IMR-90 (cell line): ENCODE measurements around the gene CLIC5. TPM values are rescaled to one million over a fixed set of nuclear protein-coding genes. Genes with fewer than 3 reads are reported as not detected.

Experiments used
- ATAC-seq: fragments of 200-7000 bp; cut with Tn5 transposase; 2 replicates; pipeline ENCODE4 v1.9.1; 2020; ENCODE audit warnings: low read depth, mild to moderate bottlenecking, moderate library complexity
- BruUV-seq: library from RNA; stranded (reverse); fragments of 400-500 nt; replicated peaks from 2 replicates; lab custom pipeline; 2021; lab: Mats Ljungman, UMichigan
- CTCF ChIA-PET: fragments of 300-600 bp; formaldehyde crosslinking; extraction: SDS; loops from one replicate; lab custom pipeline; 2021; ENCODE audit warnings: antibody characterized with exemption; lab: Yijun Ruan, JAX
- POLR2A ChIA-PET: fragments of 300-600 bp; sonication (Branson Sonifier 250); formaldehyde crosslinking; loops from one replicate; lab custom pipeline; 2022; ENCODE audit warnings: antibody characterized with exemption; ENCODE audit not compliant: unreplicated experiment; lab: Charles Lee
- DNase-seq: peaks from one replicate; pipeline ENCODE4 v3.0.0; 2013
- H2AFZ ChIP-seq: replicated peaks from 2 replicates; pipeline ENCODE3; 2013; ENCODE audit warnings: low read length, mild to moderate bottlenecking; ENCODE audit not compliant: poor library complexity
- H2AK5ac ChIP-seq: 2 replicates; pipeline ENCODE4 v1.6.1; 2013; ENCODE audit warnings: low read depth, low read length, inconsistent platforms
- H2AK9ac ChIP-seq: replicated peaks from 2 replicates; pipeline ENCODE3; 2013; ENCODE audit warnings: mild to moderate bottlenecking, low read depth, low read length, moderate library complexity; ENCODE audit not compliant: poor library complexity
- H2BK120ac ChIP-seq: 2 replicates; pipeline ENCODE4 v1.6.1; 2013; ENCODE audit warnings: low read depth, low read length, inconsistent platforms
- H2BK15ac ChIP-seq: 3 replicates; pipeline ENCODE4 v1.6.1; 2013; ENCODE audit warnings: low read depth, low read length, inconsistent platforms
- H2BK20ac ChIP-seq: 2 replicates; pipeline ENCODE4 v1.6.1; 2013; ENCODE audit warnings: low read depth, mild to moderate bottlenecking, inconsistent platforms, low read length, moderate library complexity
- H2BK5ac ChIP-seq: 2 replicates; pipeline ENCODE4 v1.6.1; 2013; ENCODE audit warnings: mild to moderate bottlenecking, low read depth, low read length, inconsistent platforms; ENCODE audit not compliant: poor library complexity, severe bottlenecking
- H3K14ac ChIP-seq: replicated peaks from 2 replicates; pipeline ENCODE4 v1.6.1; 2013; ENCODE audit warnings: low read depth, low read length, inconsistent platforms
- H3K18ac ChIP-seq: 2 replicates; pipeline ENCODE4 v1.6.1; 2013; ENCODE audit warnings: low read depth, low read length, control low read depth
- H3K23ac ChIP-seq: 2 replicates; pipeline ENCODE4 v1.6.1; 2013; ENCODE audit warnings: low read depth, low read length, inconsistent platforms
- H3K27ac ChIP-seq: 2 replicates; pipeline ENCODE4 v1.5.1; 2013; ENCODE audit warnings: mild to moderate bottlenecking, control low read depth, low read length; ENCODE audit not compliant: insufficient read depth
- H3K27me3 ChIP-seq: 2 replicates; pipeline ENCODE4 v1.6.1; 2013; ENCODE audit warnings: low read length; ENCODE audit not compliant: control insufficient read depth, insufficient read depth
- H3K36me3 ChIP-seq: 2 replicates; pipeline ENCODE4 v1.6.1; 2013; ENCODE audit warnings: low read length, mixed read lengths; ENCODE audit not compliant: control insufficient read depth, insufficient read depth
- H3K4ac ChIP-seq: 2 replicates; pipeline ENCODE4 v1.6.1; 2013; ENCODE audit warnings: low read depth, low read length, inconsistent platforms
- H3K4me1 ChIP-seq: 2 replicates; pipeline ENCODE4 v1.6.1; 2013; ENCODE audit warnings: low read length, mixed read lengths; ENCODE audit not compliant: control insufficient read depth, insufficient read depth
- H3K4me2 ChIP-seq: 2 replicates; pipeline ENCODE4 v1.6.1; 2013; ENCODE audit warnings: low read depth, mild to moderate bottlenecking, control low read depth, low read length, moderate library complexity
- H3K4me3 ChIP-seq: 2 replicates; pipeline ENCODE4 v1.5.1; 2013; ENCODE audit warnings: low read depth, mild to moderate bottlenecking, control low read depth, low read length, moderate library complexity; ENCODE audit not compliant: insufficient read depth
- H3K56ac ChIP-seq: 2 replicates; pipeline ENCODE4 v1.6.1; 2013; ENCODE audit warnings: low read length, inconsistent platforms; ENCODE audit not compliant: insufficient read depth; ENCODE audit errors: extremely low read depth
- H3K79me1 ChIP-seq, 2 experiments: 2 replicates each; pipeline ENCODE4 v1.6.1; 2013; ENCODE audit warnings: low read length in 2 of 2, inconsistent platforms in 1 of 2, low read depth in 1 of 2
- H3K9ac ChIP-seq: 2 replicates; pipeline ENCODE4 v1.6.1; 2013; ENCODE audit warnings: low read depth, low read length, control low read depth
- H3K9me1 ChIP-seq: 2 replicates; pipeline ENCODE4 v1.6.1; 2013; ENCODE audit warnings: low read length, inconsistent platforms; ENCODE audit not compliant: insufficient read depth
- H3K9me3 ChIP-seq: 2 replicates; pipeline ENCODE4 v1.6.1; 2013; ENCODE audit warnings: low read length; ENCODE audit not compliant: control insufficient read depth, insufficient read depth
- H4K20me1 ChIP-seq: 2 replicates; pipeline ENCODE4 v1.6.1; 2013; ENCODE audit warnings: low read length, inconsistent platforms; ENCODE audit not compliant: insufficient read depth
- H4K5ac ChIP-seq: 2 replicates; pipeline ENCODE4 v1.6.1; 2013; ENCODE audit warnings: mild to moderate bottlenecking, low read depth, low read length, control low read depth
- H4K8ac ChIP-seq, 2 experiments: 2 replicates each; pipeline ENCODE4 v1.6.1; 2013; ENCODE audit warnings: low read depth in 2 of 2, low read length in 2 of 2, control low read depth in 1 of 2, inconsistent platforms in 1 of 2
- H4K91ac ChIP-seq: 2 replicates; pipeline ENCODE4 v1.6.1; 2013; ENCODE audit warnings: low read depth, low read length, inconsistent platforms; ENCODE audit not compliant: insufficient read depth
- BHLHE40 ChIP-seq: fragments of 150-350 bp; IDR thresholded peaks from 2 replicates; pipeline ENCODE4 v1.6.1; 2016; ENCODE audit warnings: mild to moderate bottlenecking, low read depth, low read length
- CEBPB ChIP-seq: IDR thresholded peaks from 2 replicates; pipeline ENCODE4 v1.6.1; 2012; ENCODE audit warnings: low read depth, low read length, improper control_type of control experiment
- CHD1 ChIP-seq: IDR thresholded peaks from 2 replicates; pipeline ENCODE4 v1.6.1; 2012; ENCODE audit warnings: low read depth, low read length, improper control_type of control experiment
- CTCF ChIP-seq: conservative IDR thresholded peaks from 2 replicates; pipeline ENCODE4 v1.5.1; 2012; ENCODE audit warnings: mild to moderate bottlenecking, low read depth, low read length, improper control_type of control experiment
- ELK1 ChIP-seq: fragments of 150-350 bp; IDR thresholded peaks from 2 replicates; pipeline ENCODE4 v1.6.1; 2016; ENCODE audit warnings: low read depth, mild to moderate bottlenecking, low read length, moderate library complexity, borderline replicate concordance
- FOS ChIP-seq: fragments of 150-350 bp; IDR thresholded peaks from 2 replicates; pipeline ENCODE4 v1.6.1; 2016; ENCODE audit warnings: low read depth, low read length
- MAFK ChIP-seq: IDR thresholded peaks from 2 replicates; pipeline ENCODE4 v1.6.1; 2012; ENCODE audit warnings: low read depth, low read length, improper control_type of control experiment
- MAZ ChIP-seq: IDR thresholded peaks from 2 replicates; pipeline ENCODE4 v1.6.1; 2012; ENCODE audit warnings: low read depth, mild to moderate bottlenecking, low read length, improper control_type of control experiment, moderate library complexity, borderline replicate concordance
- MXI1 ChIP-seq: IDR thresholded peaks from 2 replicates; pipeline ENCODE4 v1.6.1; 2012; ENCODE audit warnings: low read depth, mild to moderate bottlenecking, low read length, moderate library complexity, borderline replicate concordance
- NFE2L2 ChIP-seq: fragments of 150-350 bp; IDR thresholded peaks from 2 replicates; pipeline ENCODE4 v1.6.1; 2016; ENCODE audit warnings: low read depth, mild to moderate bottlenecking, low read length
- POLR2A ChIP-seq: IDR thresholded peaks from 2 replicates; pipeline ENCODE4 v1.6.1; 2012; ENCODE audit warnings: mild to moderate bottlenecking, low read depth, low read length
- RAD21 ChIP-seq: IDR thresholded peaks from 2 replicates; pipeline ENCODE4 v1.6.1; 2012; ENCODE audit warnings: low read length, improper control_type of control experiment
- RCOR1 ChIP-seq: IDR thresholded peaks from 2 replicates; pipeline ENCODE4 v1.6.1; 2012; ENCODE audit warnings: mild to moderate bottlenecking, low read length, improper control_type of control experiment; ENCODE audit not compliant: insufficient replicate concordance
- RFX5 ChIP-seq: IDR thresholded peaks from 2 replicates; pipeline ENCODE4 v1.8.0; 2012; ENCODE audit warnings: low read depth, mild to moderate bottlenecking, low read length, moderate library complexity
- SMC3 ChIP-seq: fragments of 150-350 bp; IDR thresholded peaks from 2 replicates; pipeline ENCODE4 v1.6.1; 2016; ENCODE audit warnings: low read depth, mild to moderate bottlenecking, antibody characterized with exemption, low read length, moderate library complexity
- USF2 ChIP-seq: fragments of 150-350 bp; IDR thresholded peaks from 2 replicates; pipeline ENCODE4 v1.6.1; 2017; ENCODE audit warnings: mild to moderate bottlenecking, antibody characterized with exemption, low read length, low read depth
- WGBS, 2 experiments: methylation state at CpG; one replicate each; pipeline versions ENCODE4 v1.1.5 to v1.1.7; 2013; ENCODE audit warnings: missing lambda C conversion rate in 2 of 2; ENCODE audit not compliant: insufficient read length in 1 of 2; ENCODE audit errors: extremely low coverage in 2 of 2; 5-methylcytosine and 5-hydroxymethylcytosine counted together
- dilution Hi-C: fragments of 300-500 bp; cut with HindIII; formaldehyde crosslinking; loops from one replicate; pipeline ENCODE4 v1.14.3; 2018; ENCODE audit warnings: low sequenced_read_pairs; ENCODE audit not compliant: unreplicated experiment
- in situ Hi-C: fragments of 300-500 bp; cut with MboI; formaldehyde crosslinking; loops from 3 replicates; pipeline ENCODE4 v1.14.3; 2019; ENCODE audit warnings: low sequenced_read_pairs, inconsistent platforms, mixed read lengths
- intact Hi-C: fragments of 100-400 bp; cut with micrococcal nuclease; formaldehyde crosslinking; loops from 2 replicates; pipeline ENCODE4 v1.10.0; 2022
- polyA plus RNA-seq, 3 experiments: library from polyadenylated mRNA; depleted of rRNA; stranded (reverse); fragments of >200 nt; gene quantifications; 2 replicates each; pipeline ENCODE4 v1.2.3, GENCODE V29; 2012; ENCODE audit warnings: low replicate concordance in 1 of 3
- total RNA-seq: library from RNA; depleted of rRNA; stranded (reverse); fragments of >200 nt; gene quantifications from 2 replicates; pipeline ENCODE4 v1.2.3, GENCODE V29; 2012

CLIC5 gene
- total and polyA plus RNA-seq, 2 of the 4 experiments (the other 2 are of a cell fraction), result not detected

- Histone ChIP-seq H3K23ac (no peak overlapping the region), H3K56ac (no peak overlapping the region), H3K4me2 (no peak overlapping the region), H2AK9ac (no peak overlapping the region), H3K4me1 (no peaks in the 10 kb centered on the region), H2AK5ac (no peak overlapping the region), H4K20me1 (no peaks in the 10 kb centered on the region), H3K9me1 (no peaks in the 10 kb centered on the region), H3K79me1 (no peaks in the 10 kb centered on the region), H2BK5ac (no peak overlapping the region), H3K18ac (no peak overlapping the region), H2BK15ac (no peak overlapping the region), H4K91ac (no peak overlapping the region), H2AFZ (no peak overlapping the region), H3K4ac (no peak overlapping the region), H2BK20ac (no peak overlapping the region), H3K36me3 (no peaks in the 10 kb centered on the region), H3K4me3 (no peak overlapping the region), H3K9me3 (no peaks in the 10 kb centered on the region), H3K27me3 (no peaks in the 10 kb centered on the region), H3K9ac (no peak overlapping the region), H3K27ac (no peak overlapping the region), H3K14ac (no peak overlapping the region), H4K8ac (no peak overlapping the region), H4K5ac (no peak overlapping the region), H2BK120ac (no peak overlapping the region)
- no CpG with 5 or more reads among the region's 1 CpG for WGBS, 2 experiments
- DNase-seq (no peak), ATAC-seq (no peak)
- intact Hi-C loops (no loop called here), in situ Hi-C loops (no loop called here), dilution Hi-C loops (no loop called here)
- ChIA-PET POLR2A (no interaction called here), CTCF (no interaction called here)
- BruUV-seq, result no TSS peak
- no peak for TF ChIP-seq MXI1
- TF ChIP-seq USF2, result no peak
- TF ChIP-seq MAFK, result no peak
- no peak for TF ChIP-seq POLR2A
- no peak for TF ChIP-seq BHLHE40
- no peak for TF ChIP-seq RFX5
- no peak for TF ChIP-seq CEBPB
- TF ChIP-seq NFE2L2, result no peak
- no peak for TF ChIP-seq MAZ
- no peak for TF ChIP-seq ELK1
- no peak for TF ChIP-seq FOS
- TF ChIP-seq RAD21, result no peak
- TF ChIP-seq RCOR1, result no peak
- TF ChIP-seq CHD1, result no peak
- TF ChIP-seq SMC3, result no peak
- TF ChIP-seq CTCF, result no peak
Observed at GRCh38 chr6:46058951-46059350, 43.3 kb upstream of the CLIC5 start.
